A172 (cell line): Measurements from ENCODE around the gene DUSP16. TPM values are rescaled to one million over a fixed set of nuclear protein-coding genes. Genes with fewer than 3 reads are reported as not detected.
A peak's percentile ranks its signal among the peaks of the same experiment; 100 is the strongest.
"Not testable (repeated sequence)": the region's sequence is repeated elsewhere in the genome, so short reads cannot be mapped to it uniquely, and the experiment has no call there.

Experiments used
- DNase-seq: peaks from one replicate; pipeline ENCODE4 v3.0.0-alpha.2; 2015; ENCODE audit warnings: low spot score
- total RNA-seq: library from RNA; depleted of rRNA; stranded (reverse); fragments of >200 nt; shearing (Covaris generic); gene quantifications from 2 replicates; pipeline ENCODE4 v1.2.3, GENCODE V29; 2014

The DUSP16 gene
- total RNA-seq, 1 experiment from 2014 or later = 4.9 TPM

DNA sequence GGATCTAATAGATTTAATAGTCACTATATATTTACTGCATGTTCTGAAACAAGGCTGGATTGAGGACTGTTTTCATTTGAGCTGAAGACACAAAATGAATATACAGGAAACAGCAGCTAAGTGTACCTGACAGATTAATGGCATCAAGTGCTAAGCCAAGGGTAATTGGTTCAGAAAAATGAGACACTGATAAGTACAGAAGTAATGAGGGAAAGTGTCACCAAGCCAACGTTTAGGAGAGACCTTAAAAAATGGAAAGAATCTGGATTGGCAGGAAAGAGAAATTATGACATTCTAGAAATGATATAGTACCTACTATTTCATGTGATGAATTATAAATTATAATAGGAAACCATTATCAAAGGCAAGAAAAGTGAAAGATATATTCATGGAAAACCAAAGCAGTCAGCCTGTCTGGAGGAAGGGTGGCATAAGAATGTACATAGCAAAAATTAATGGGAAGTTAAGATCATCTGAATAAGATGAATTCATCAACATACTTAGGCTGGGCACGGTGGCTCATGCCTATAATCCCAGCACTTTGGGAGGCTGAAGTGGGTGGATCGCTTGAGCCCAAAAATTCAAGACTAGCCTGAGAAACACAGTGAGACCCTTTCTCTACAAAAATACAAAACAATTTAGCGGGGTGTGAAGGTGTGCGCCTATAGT lies 21.0 kb upstream of the DUSP16 start:
- no peak for DNase-seq

DNA sequence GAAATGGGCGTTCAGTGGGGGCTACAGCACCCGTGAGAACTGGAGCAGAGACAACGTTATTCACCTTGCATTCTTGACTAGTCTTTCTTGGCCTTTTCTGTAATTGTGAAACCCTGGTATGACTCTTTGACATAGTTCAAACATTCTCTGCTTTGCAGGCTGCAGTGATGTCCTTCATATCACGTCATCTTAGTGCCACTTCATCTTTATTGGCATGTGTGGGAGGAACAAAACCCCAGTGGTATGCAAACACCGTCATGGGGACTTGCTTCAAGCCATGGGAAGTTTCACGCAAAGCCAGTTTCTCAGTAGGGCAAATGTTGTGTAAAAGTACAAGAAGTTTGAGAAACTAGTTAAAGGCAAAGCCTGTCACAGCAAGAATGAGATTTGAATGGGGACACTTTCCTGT lies 20.2 kb upstream of the DUSP16 start:
- no peak for DNase-seq

DNA sequence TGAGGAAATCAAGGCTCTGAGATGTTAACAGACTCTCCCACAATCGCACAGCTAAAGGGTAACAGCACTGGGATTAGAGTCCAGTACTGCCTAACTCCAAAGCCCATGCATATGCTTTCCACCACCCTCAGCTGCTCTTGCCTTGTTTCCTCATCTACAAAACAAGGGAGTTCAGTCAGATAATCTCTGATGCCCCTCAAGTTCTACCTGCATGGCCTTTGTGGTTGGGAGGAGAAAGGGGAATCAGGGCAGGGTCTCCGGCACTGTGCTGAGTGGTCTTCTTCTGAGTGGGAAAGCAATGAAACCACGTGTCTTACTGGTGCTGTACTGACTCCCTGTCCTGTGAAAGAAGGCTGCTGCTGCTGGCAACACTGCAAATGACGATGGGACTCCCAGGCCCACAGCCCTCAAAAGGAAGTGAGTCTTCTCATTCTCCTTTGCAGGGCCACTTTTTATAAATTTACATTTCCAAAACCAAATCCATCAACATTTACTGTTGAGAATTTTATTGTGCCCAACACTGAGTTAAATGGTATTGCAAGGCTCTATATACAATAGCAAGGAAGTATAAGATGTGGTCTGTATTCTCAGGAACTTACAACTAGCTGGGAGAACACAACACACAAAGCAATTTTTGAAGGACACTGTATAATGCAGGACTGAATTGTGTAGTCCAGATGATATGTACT lies 19.7 kb upstream of the DUSP16 start:
- DNase-seq = no peak

GRCh38 chr12:12580716-12581115 lies 18.1 kb upstream of the DUSP16 start:
- not testable (repeated sequence) for DNase-seq

DNA sequence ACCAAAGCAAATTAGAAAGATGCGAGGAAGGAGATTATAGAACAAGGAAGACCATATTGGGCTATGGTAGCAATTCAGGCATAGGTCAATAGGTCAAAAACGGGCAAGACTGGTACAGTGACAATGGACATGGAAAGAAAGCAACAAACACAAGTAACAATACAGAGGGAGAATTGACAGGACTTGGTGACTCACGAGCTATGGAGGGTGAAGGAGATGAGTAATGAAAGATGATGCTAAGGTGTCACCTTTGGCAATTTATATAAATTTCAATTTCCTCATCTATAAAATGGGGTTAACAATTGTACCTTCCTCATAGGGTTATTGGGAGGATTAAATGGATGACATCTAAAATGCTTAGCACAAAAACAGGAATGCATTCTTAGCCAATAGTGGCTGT lies 15.1 kb upstream of the DUSP16 start:
- no peak for DNase-seq

DNA sequence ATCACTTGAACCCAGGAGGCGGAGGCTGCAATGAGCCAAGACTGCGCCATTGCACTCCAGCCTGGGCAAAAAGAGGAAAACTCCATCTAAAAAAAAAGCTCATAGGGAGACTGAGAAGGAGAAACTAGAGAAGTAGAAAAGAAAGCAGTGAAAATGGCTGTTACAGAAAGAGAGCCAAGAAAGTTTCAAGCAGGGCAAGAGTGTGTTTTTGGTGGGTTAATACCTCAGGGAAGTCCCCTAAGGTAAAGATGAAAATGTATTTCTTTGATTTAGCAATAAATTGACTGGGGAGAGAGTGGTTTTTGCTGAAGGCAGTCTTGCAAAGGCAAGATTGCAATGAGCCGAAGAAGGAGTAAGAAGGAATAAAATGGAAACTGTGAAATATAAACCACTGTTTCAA lies 10.0 kb upstream of the DUSP16 start:
- no peak for DNase-seq

DNA sequence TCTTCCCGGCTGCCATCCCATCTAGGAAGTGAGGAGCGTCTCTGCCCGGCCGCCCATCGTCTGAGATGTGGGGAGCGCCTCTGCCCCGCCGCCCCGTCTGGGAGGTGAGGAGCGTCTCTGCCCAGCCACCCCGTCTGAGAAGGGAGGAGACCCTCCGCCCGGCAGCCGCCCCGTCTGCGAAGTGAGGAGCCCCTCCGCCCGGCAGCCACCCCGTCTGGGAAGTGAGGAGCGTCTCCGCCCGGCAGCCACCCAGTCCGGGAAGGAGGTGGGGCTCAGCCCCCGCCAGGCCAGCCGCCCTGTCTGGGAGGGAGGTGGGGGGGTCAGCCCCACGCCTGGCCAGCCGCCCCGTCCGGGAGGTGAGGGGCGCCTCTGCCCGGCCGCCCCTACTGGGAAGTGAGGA lies 3.3 kb upstream of the DUSP16 start:
- DNase-seq = not testable (repeated sequence)

GRCh38 chr12:12564911-12565310 lies 2.2 kb upstream of the DUSP16 start:
- DNase-seq = no peak

DNA sequence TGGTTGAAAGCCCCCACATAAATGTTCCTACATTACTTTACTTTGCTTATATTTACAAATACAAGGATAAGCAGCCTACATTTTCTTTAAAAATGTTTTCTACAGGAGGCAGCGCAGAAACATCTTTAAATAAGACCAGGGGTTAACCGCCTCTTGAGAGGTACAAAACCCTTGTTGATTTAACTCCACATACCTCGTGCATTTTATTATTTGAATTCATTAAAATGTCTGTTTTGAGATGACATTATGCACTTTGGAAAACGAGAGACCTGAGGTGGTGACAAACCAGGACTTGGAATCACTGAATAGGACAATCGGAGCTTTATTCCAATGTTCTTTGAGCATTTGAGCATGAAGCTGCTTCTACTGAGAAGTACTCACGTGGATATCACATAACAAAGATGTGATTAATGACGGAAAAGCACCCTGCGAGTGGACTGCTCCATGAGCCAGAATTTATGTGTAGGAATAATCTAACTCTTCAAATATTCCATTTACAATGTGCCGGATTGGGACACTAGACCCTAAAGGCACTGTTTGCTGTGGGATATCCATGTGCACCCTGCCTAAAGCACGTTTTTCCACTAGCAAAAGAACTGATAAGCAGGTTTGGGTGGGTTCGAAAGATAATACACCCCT lies 746 bp upstream of the DUSP16 start:
- no peak for DNase-seq

GRCh38 chr12:12562016-12562483 lies 613 bp downstream of the DUSP16 start:
- no peak for DNase-seq

GRCh38 chr12:12561371-12562015 lies 1.2 kb downstream of the DUSP16 start:
- peak; percentile 1 for DNase-seq

DNA sequence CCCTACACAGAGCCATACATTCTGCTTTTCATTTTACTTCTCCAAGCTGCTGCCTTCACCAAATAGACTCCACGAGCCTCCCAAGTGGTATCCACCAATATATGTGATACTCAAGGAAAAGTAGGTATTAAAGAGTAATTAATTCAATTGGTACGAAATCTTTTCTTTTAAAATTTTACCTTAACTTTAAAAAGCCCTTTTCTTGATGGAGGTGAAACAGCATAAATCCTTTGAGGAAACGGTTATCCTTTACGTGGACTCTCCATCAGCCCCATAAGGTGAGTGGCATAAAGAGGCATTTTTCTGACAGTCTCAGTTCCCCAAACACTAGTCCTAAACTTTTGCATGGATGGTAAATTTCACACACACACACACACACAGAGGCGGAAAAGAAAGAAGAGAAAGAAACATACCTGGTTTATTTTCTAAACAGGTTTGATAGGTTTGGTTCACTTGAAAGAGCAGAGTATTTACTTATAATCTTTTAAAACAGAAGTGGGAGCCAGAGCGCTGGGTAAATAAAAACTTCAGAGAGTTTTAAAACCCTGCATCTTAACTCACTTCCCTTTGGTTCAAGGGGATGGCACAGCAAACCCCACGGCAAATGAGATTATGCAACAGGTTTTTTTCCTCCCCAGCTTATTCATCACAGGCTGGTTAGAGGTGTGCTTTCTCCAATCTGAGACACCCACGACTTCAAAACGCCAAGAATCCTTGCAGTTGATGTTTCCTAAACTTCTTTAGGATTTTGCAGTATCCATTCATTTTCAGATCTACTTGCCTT lies 1.9 kb downstream of the DUSP16 start:
- DNase-seq = peak; percentile 51

- no peak for DNase-seq
Observed at GRCh38 chr12:12559719-12560296, 2.9 kb downstream of the DUSP16 start.

GRCh38 chr12:12558291-12558690 lies 4.4 kb downstream of the DUSP16 start:
- no peak for DNase-seq

DNA sequence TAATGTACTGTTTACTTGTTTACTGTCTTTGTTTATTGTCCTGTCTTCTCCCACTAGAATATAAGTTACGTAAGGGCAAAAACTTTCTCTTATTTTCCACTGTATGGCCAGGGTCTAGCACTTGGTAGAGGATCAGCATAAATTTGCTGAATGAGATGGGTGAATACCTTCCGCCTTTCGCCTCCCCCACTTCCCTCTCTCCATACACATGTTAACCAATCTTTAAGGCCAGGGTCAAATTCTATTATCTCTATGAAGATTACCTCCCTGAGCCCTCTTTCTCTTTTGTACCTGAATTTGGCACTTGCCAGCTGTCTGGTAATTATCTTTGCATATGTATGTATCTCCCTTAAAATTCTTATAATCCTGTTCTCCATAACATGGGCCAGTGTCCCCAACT lies 4.9 kb downstream of the DUSP16 start:
- no peak for DNase-seq

DNA sequence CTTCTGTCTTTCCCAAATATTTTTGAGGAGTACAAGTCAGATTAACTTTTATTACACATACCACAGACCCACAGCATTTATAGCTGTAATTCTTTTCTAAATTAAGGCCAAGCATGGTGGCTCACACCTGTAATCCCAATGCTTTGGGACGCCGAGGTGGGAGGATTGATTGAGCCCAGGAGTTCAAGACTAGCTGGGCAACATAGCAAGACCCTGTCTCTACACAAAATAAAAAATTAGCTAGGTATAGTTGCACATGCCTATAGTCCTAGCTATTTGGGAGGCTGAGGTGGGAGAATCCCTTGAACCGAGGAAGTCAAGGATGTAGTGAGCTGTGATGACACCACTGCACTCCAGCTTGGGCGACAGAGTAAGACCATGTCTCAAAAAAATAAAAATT lies 7.0 kb downstream of the DUSP16 start:
- DNase-seq = no peak

- no peak for DNase-seq
Observed at GRCh38 chr12:12553208-12553785, 9.4 kb downstream of the DUSP16 start.

GRCh38 chr12:12551115-12551514 lies 11.5 kb downstream of the DUSP16 start:
- DNase-seq = no peak

DNA sequence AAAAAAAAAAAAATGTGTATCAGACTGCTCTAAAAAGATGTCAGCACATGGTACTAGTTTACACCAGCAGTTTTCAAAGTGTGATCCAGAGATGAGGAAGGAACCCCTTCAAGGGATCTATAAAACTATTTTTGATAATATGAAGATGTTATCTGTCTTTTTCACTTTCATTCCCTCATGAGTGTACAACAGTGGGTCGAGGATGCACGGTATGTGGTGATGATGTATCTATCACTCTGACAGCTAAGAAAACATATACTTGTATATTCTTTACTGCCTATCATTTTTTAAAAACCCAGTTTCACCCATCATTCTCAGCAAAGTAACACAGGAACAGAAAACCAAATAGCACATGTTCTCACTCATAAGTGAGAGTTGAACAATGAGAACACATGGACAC lies 12.4 kb downstream of the DUSP16 start:
- no peak for DNase-seq

DNA sequence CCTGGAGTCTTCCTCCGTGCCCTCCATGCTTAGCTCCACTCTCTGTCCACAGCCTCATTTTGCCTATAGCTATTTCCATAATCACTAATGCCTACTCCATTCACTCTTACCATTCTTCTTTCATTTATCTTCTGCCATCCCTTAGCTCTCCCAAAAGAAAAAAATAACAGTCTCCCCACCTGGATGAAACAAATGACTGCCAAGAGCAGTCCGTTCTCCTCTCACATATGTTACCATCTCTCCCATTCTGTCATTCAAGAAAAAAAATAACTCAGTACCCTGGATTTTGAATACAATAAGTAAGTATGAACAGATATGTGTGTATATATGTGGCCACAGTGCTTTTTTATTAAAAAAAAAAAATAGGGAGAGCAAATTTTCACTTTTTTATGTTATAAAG lies 13.2 kb downstream of the DUSP16 start:
- DNase-seq = no peak

DNA sequence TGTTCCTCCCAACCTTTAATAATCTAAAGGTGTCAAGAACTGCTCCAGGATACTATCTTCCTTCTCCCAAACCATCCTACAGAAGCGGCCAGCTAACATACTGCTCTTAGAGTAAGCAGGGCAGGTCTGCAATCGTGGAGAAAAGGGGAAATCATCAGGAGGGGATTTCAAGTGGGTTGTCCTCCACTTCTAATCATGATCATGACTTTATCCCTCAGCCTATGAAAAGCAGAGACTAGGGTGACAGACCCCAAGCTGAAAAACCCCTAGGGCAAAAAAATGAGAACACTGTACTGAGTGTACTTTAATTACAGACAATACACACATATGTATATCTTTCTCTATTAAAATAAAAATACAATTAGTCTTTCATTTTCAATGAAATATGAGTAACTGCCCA lies 13.9 kb downstream of the DUSP16 start:
- no peak for DNase-seq
